K562 (cell line): ENCODE results near the gene METTL3. TPM values are rescaled to one million over a fixed set of nuclear protein-coding genes. Genes with fewer than 3 reads are reported as not detected.

ENCODE experiments used
- ADNP ChIP-seq: fragments of 200-800 bp; sonication (Bioruptor generic); IDR thresholded peaks from 2 replicates; pipeline ENCODE4 v1.6.1; 2016; ENCODE audit warnings: missing genetic modification characterization, missing compliant biosample characterization
- ATF1 ChIP-seq, 2 experiments: fragments of 450-650 bp in 1 of 2; IDR thresholded peaks; 2 replicates each; pipeline ENCODE4 v1.6.1; 2016; ENCODE audit warnings: missing compliant biosample characterization in 1 of 2, missing genetic modification characterization in 1 of 2
- ATF3 ChIP-seq, 2 experiments: fragments of 450-650 bp in 1 of 2; sonication (generic) in 1 of 2; formaldehyde crosslinking in 1 of 2; IDR thresholded peaks in 1 of 2; conservative IDR thresholded peaks in 1 of 2; 2 replicates each; pipeline versions ENCODE4 v1.6.1 to v1.8.1; 2016 to 2023; ENCODE audit warnings: mild to moderate bottlenecking in 2 of 2, moderate library complexity in 2 of 2, inconsistent platforms in 1 of 2, missing genetic modification reagents in 1 of 2
- CBFA2T3 ChIP-seq: fragments of 450-650 bp; IDR thresholded peaks from 2 replicates; pipeline ENCODE4 v1.6.1; 2017
- CREB1 ChIP-seq, 2 experiments: sonication (generic) in 1 of 2; formaldehyde crosslinking in 1 of 2; IDR thresholded peaks; 2 replicates each; pipeline versions ENCODE4 v1.6.1 to v1.8.0; 2012 to 2022; ENCODE audit warnings: inconsistent platforms in 1 of 2, mild to moderate bottlenecking in 1 of 2, missing genetic modification reagents in 1 of 2, moderate library complexity in 1 of 2
- CTBP1 ChIP-seq: fragments of 450-650 bp; IDR thresholded peaks from 2 replicates; pipeline ENCODE4 v1.6.1; 2016; ENCODE audit warnings: borderline replicate concordance
- CUX1 ChIP-seq: fragments of 200-800 bp; sonication (Bioruptor generic); IDR thresholded peaks from 2 replicates; pipeline ENCODE4 v1.6.1; 2016; ENCODE audit warnings: missing genetic modification characterization, missing compliant biosample characterization
- KDM5B ChIP-seq: fragments of 200-600 bp; sonication (generic); IDR thresholded peaks from 2 replicates; pipeline ENCODE4 v1.6.1; 2012; ENCODE audit warnings: low read depth, mild to moderate bottlenecking, moderate library complexity, low read length, control low read depth, inconsistent platforms; ENCODE audit not compliant: insufficient replicate concordance
- MCM3 ChIP-seq: fragments of 450-650 bp; IDR thresholded peaks from 2 replicates; pipeline ENCODE4 v1.6.1; 2016
- NFIC ChIP-seq: fragments of 450-650 bp; IDR thresholded peaks from 2 replicates; pipeline ENCODE4 v1.6.1; 2017; ENCODE audit warnings: mild to moderate bottlenecking, inconsistent platforms
- VEZF1 ChIP-seq: fragments of 200-800 bp; sonication (Bioruptor generic); IDR thresholded peaks from 2 replicates; pipeline ENCODE4 v1.6.1; 2017; ENCODE audit warnings: missing genetic modification characterization, missing compliant biosample characterization
- ZBTB11 ChIP-seq, 3 experiments: fragments of 200-800 bp in 1 of 3; fragments of 250-450 bp in 1 of 3; fragments of 450-650 bp in 1 of 3; sonication (Bioruptor Pico) in 1 of 3; sonication (Bioruptor generic) in 1 of 3; formaldehyde crosslinking in 1 of 3; IDR thresholded peaks; 2 replicates each; pipeline versions ENCODE4 v1.6.1 to v1.8.0; 2016 to 2022; ENCODE audit warnings: mild to moderate bottlenecking in 2 of 3, missing genetic modification characterization in 2 of 3, missing compliant biosample characterization in 1 of 3, moderate library complexity in 1 of 3
- ZNF354B ChIP-seq: fragments of 250-450 bp; sonication (Bioruptor Pico); IDR thresholded peaks from 2 replicates; pipeline ENCODE4 v1.4.0; 2020
- polyA plus RNA-seq, 8 experiments: library from polyadenylated mRNA; depleted of rRNA in 4 of 8; stranded (reverse) in 5 of 8; unstranded in 3 of 8; fragments of >200 nt; fragmentation: Nextera tagmentation in 2 of 8; fragmentation: Illumina TruSeq in 1 of 8; extraction: Ambion mirVana in 2 of 8; extraction: Trizol in 1 of 8; gene quantifications; 2 replicates each; pipeline versions ENCODE4 v1.2.1 to v1.2.3, GENCODE V29; 2011 to 2014; ENCODE audit warnings: inconsistent platforms in 1 of 8, missing spikeins in 1 of 8
- total RNA-seq, 7 experiments: library from RNA; depleted of rRNA in 6 of 7; stranded (reverse); fragments of >200 nt in 6 of 7; fragmentation: Illumina TruSeq in 2 of 7; extraction: Trizol in 2 of 7; gene quantifications; 2 replicates each; pipeline versions ENCODE4 v1.2.1 to v1.2.3, GENCODE V29; 2011 to 2021; ENCODE audit warnings: low replicate concordance in 1 of 7

Gene METTL3
- total and polyA plus RNA-seq, 9 of the 15 experiments (the other 6 are each of a cell fraction or from before 2014, with no cell fraction given), result 42.1 to 151 (median 65.7) TPM

GRCh38 chr14:21528381-21529348 is 17.5 kb upstream of the METTL3 start (continued):
- TF ChIP-seq ZBTB11 (CRISPR knock-in tag; IDR thresholded peaks at IDR 0.05) (peak in 1 of 3 experiments; percentile 16; a peak in 1 of 6 replicates), CBFA2T3 (peak; percentile 40), CUX1 (no peak), ATF1 (CRISPR knock-in tag; IDR thresholded peaks at IDR 0.05) (no peak), ATF1 (tag; IDR thresholded peaks at IDR 0.05) (peak; percentile 38; the same call in 1 of the 2 replicates), VEZF1 (CRISPR knock-in tag) (peak; percentile 69), MCM3 (no peak), NFIC (0 out of 2 replicates have a peak, but pooled peaks have one; percentile 26), KDM5B (no peak), ADNP (tag) (peak; percentile 48; the same call in 1 of the 2 replicates), CREB1 (IDR thresholded peaks at IDR 0.05) (no peak), CREB1 (CRISPR knock-in tag; IDR thresholded peaks at IDR 0.05) (no peak), ATF3 (IDR thresholded peaks at IDR 0.05) (peak; percentile 68), ATF3 (CRISPR knock-in tag; conservative IDR thresholded peaks at IDR 0.05) (no peak), ZNF354B (CRISPR knock-in tag) (no peak), CTBP1 (0 out of 2 replicates have a peak, but pooled peaks have one; percentile 17)
